HG03103 (cell line): ENCODE measurements around the gene CAMK1D.
A peak's percentile ranks its signal among the peaks of the same experiment; 100 is the strongest.
"Not testable (repeated sequence)": the region's sequence is repeated elsewhere in the genome, so short reads cannot be mapped to it uniquely, and the experiment has no call there.

ENCODE experiments used
- ATAC-seq: cut with Tn5 transposase; IDR thresholded peaks from one replicate; pipeline ENCODE4 v1.9.1; 2021; ENCODE audit warnings: low read depth; ENCODE audit not compliant: unreplicated experiment

CAMK1D gene

DNA sequence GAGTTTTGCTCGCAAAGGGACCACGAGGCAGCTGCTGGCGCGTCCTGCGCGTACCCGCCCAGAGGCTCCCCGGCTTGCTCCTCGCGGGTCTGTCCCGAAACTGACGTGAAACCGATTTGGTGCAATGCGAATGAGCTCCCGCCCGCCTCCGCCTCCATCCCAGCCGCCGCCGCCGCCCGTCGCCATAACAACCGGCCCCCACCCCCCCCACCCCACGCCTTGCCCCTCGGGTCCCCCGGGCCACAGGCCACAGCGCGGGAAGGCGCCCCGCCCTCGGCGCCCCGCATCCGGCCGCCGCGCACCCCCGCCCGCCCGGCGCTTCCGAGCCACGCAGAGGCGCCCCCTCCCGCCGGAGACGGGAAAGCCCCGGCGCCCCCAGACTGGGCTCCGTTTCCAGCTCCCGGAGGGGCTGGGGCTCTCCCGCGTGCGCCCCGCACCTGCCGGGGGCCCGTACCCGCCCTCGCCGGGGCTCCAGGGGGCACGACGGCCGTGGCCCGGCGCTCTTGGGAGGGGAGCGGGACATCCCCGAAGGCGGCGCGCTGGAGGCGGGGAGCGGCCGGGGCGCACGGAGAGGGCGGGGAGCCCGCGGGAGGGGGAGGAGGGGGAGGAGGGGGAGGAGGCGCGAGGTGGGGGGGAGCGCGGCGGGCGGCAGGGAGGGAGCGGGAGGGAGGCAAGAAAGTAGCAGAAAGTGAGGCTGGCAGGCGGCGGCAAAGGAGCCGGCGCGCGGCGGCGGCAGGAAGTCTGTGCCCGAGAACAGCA, at the start of gene CAMK1D:
Gene CAMK1D (plus strand): TSS at position 678 of the 759 bp plus-strand sequence.
- peak; percentile 37 for ATAC-seq

DNA sequence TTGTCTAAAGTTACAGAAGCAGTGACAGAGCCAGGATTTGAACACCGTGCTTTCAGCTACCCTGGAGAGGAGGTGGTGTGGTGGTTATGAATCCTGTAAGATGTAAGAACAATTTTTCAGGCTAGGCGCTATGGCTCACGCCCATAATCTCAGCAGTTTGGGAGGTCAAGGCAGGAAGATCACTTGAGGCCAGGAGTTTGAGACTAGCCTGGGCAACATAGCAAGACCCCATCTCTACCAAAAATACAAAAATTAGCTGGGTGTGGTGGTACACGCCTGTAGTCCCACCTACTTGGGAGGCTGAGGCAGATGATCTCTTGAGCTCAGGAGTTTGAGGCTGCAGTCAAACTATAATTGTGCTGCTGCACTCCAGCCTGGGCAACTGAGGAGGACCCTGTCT, 48.3 kb upstream of the CAMK1D start:
- not testable (repeated sequence) for ATAC-seq

- ATAC-seq: no peak
These were observed 41.3 kb upstream of the CAMK1D start for GRCh38 chr10:12308057-12308456.

- no peak for ATAC-seq
These were observed 40.5 kb upstream of the CAMK1D start for GRCh38 chr10:12308736-12309375.

DNA sequence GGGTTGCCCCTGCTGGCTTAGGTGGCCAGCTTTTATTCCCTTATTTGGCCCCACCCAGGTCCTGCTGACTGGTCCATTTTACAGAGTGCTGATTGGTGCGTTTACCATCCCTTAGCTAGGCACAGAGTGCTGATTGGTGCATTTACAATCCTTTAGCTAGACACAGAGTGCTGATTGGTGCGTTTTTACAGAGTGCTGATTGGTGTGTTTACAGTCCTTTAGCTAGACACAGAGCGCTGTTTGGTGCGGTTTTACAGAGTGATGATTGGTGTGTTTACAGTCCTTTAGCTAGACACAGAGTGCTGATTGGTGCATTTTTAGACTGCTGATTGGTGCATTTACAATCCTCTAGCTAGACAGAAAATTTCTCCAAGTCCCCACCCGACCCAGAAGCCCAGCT, 39.6 kb upstream of the CAMK1D start:
- ATAC-seq: not testable (repeated sequence)

- no peak for ATAC-seq
These were observed 34.5 kb upstream of the CAMK1D start for GRCh38 chr10:12314836-12315235.

GRCh38 chr10:12319076-12319475, 30.3 kb upstream of the CAMK1D start:
- no peak for ATAC-seq

GRCh38 chr10:12320892-12321291, 28.5 kb upstream of the CAMK1D start:
- no peak for ATAC-seq

GRCh38 chr10:12321641-12322040, 27.7 kb upstream of the CAMK1D start:
- ATAC-seq: no peak

DNA sequence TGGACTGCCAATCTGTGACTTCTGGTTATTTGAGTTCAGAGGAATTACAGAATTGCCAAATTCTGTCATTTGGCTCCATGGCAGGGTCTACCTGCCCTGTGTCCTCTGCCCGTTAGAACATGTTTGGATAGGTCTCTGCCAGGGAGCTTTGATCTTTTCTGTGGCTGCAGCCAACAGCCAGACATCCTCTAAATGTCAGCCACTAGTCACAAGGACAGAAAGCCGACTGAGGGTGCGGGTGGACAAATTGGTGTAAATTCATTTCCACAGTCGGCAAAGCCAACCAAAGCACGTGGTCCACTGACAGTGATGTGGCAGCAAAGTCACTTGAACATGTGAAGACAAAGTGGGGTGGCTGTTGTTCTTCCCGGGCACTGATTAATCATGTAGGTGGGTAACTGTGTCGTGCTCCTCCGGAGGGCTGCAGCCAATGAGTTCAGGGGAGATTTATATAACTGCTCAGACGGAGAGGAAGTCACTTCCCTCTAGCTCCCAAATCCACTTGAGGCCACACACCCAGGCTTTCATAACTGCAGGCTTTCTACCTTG, 26.7 kb upstream of the CAMK1D start:
- no peak for ATAC-seq

GRCh38 chr10:12324530-12324929, 24.8 kb upstream of the CAMK1D start:
- ATAC-seq: no peak

- no peak for ATAC-seq
These were observed 22.3 kb upstream of the CAMK1D start for GRCh38 chr10:12327074-12327473.

- ATAC-seq: no peak
These were observed 21.9 kb upstream of the CAMK1D start for GRCh38 chr10:12327476-12327875.

DNA sequence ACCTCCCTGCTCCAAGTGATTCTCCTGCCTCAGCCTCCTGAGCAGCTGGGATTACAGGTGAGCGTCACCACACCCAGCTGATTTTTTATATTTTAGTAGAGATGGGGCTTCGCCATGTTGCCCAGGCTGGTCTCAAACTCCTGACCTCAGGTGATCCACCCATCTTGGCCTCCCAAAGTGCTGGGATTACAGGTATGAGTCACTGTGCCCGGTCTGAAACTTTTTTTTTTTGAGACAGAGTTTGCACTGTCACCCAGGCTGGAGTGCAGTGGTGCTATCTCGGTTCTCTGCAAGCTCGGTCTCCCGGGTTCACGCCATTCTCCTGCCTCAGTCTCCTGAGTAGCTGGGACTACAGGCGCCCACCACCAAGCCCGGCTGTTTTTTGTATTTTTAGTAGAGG, 21.0 kb upstream of the CAMK1D start:
- not testable (repeated sequence) for ATAC-seq

DNA sequence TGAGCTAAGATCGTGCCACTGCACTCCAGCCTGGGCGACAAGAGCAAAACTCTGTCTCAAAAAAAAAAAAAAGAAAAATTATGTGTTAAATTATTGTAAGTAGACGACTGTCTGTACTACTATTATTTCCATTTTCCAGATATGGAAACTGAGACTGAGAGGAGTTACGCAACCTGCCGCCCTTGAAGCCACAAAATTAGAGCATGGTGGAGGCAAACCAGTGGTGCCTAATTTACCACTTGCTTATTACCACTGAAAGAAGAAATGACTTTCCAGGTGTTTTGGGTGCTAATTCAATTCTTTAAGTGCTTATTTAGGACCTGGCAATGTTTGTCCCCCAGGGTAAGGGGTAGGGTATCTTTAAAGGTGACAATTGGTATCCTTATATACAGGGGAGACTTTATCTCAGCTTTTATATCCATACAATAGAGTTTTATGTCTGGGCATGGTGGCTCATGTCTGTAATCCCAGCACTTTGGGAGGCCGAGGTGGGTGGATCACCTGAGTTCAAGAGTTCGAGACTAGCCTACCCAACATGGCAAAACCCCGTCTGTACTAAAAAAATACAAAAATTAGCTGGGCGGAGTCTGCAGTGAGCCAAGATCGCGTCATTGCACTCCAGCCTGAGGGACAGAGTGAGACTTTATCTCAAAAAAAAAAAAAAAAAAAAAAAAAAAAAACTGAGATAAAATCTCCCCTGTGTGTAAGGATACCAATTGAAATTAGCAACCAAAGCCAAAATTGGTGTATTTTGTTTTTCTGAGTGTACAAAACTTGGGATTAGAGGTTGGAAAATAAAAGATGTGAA, 16.6 kb upstream of the CAMK1D start:
- no peak for ATAC-seq

DNA sequence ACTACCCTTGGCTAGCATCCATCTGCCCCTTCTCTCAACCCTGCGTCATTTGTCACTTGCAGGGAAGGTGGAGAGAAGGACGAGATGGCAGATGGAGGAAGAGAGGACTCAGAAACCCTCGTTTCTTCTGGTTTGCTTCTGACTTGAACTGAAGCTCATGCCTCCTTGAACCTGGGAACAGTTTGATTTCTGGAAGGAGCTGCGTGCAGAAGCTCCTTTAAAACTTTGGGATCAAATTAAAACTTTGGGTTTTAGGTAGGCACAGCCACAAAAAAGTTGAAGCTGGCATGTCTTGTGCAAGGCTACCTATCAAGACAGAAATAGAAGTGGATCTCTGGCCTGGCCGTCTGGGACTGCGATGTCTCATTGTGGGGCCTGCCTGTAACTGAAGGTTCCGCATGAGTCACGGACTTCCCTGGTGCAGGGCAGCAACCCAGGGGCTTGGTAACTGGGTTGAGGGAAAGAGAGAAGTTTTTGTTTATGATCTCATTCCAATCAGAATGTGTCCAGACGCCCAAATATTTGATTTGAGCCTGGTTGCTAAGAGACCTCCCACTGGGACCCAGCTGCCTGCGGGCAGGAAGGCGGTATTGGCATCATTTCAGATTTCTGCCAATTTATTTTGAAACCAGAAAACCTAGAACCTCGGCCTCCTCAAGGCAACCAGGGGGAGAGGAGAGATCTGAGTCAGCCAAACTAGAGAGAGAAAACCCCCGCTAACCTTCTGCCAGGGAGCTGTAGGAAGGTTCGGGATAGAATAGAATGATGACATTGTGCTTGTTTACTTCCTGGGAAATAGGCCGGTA, 15.8 kb upstream of the CAMK1D start:
- ATAC-seq: peak; percentile 66

GRCh38 chr10:12334186-12334530, 15.2 kb upstream of the CAMK1D start:
- ATAC-seq: no peak

DNA sequence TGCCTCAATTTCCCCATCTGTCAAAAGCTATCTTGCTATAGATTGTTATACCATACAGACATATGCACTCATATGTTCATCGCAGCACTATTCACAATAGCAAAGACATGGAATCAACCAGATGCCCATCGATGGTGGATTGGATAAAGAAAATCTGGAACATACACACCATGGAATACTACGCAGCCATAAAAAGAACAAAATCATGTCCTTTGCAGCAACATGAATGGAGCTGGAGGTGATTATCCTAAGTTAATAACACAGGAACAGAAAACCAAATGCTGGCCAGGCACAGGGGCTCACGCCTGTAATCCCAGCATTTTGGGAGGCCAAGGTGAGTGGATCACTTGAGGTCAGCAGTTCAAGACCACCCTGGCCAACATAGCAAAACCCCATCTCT, 14.2 kb upstream of the CAMK1D start:
- ATAC-seq: not testable (repeated sequence)

DNA sequence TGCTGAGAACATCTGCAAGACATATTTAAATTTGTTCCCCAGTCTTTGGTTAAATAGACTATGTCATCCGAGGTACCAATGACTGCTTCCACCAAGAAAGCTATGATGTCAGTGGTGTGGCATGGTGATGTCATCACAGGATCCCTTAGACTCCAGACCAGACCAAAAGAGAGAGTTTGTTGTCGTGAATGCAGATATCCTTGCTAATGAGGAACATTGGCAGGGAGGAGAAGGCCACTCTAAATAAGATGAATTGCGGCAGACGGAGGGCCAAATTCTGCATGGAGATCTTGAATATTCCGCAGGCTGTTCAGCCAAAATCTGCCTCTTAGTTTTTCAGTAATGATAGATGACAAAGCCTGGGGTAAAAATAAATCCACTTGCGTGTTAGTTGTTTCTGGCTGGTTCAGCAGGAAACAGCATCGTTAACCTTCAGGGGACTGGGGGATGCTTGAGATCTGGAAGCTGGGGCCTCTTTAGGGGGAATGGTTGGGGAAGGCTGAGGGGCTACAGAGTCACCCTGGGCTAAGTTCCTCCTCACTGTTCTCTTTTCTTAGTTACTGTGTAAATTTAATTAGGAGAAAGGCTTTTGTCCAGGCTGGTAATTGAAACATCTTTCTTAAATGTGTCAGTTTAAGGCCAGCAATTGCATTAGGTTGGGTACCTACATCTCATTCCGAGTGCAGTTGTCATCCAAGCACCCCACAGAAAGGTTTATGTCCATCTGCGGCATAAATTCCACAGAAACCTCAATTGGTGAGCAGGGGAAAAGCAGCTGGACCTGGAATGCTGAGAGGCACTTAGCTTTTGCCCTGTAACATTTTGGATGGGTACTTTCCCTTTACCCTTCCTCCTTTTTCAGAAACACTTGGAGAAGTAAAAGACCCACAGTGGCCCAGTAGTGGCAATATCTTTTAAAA, 11.6 kb upstream of the CAMK1D start:
- no peak for ATAC-seq
